ENCODE results near the gene HEMK1. TPM values are rescaled to one million over a fixed set of nuclear protein-coding genes. Genes with fewer than 3 reads are reported as not detected.

The HEMK1 gene
- total RNA-seq, 3 donors from 2014 or later: 19.7 to 29.9 (median 22.6) TPM

GRCh38 chr3:50581459-50581842 is 12.1 kb downstream of the HEMK1 start:
- Histone ChIP-seq H3K4me3 (no peak overlapping the region), H3K36me3 (ENCODE audit: low read depth) (no peaks in the 10 kb centered on the region), H3K4me1 (ENCODE audit: low read depth) (no peaks in the 10 kb centered on the region), H3K9me3 (no peaks in the 10 kb centered on the region)
- DNase-seq: no peak
- no peak for ATAC-seq
- TF ChIP-seq CTCF (IDR thresholded peaks at IDR 0.05): no peak
- intact Hi-C loops (cut with DNase I, micrococcal nuclease): no loop called here

- TF ChIP-seq CTCF (IDR thresholded peaks at IDR 0.05): no peak
- intact Hi-C loops (cut with DNase I, micrococcal nuclease): no loop called here
- ATAC-seq (no peak), DNase-seq (no peak)
- no peaks in the 10 kb centered on the region for H3K9me3 ChIP-seq
- H3K36me3 ChIP-seq (ENCODE audit: low read depth): no peaks in the 10 kb centered on the region
- no peak overlapping the region for H3K4me3 ChIP-seq
- no peaks in the 10 kb centered on the region for H3K4me1 ChIP-seq (ENCODE audit: low read depth)
These were observed 12.8 kb downstream of the HEMK1 start for GRCh38 chr3:50582083-50582482.

- Histone ChIP-seq H3K4me3 (no peak overlapping the region), H3K36me3 (ENCODE audit: low read depth) (no peaks in the 10 kb centered on the region), H3K4me1 (ENCODE audit: low read depth) (no peaks in the 10 kb centered on the region), H3K9me3 (no peaks in the 10 kb centered on the region)
- ATAC-seq (no peak), DNase-seq (no peak)
- no peak for TF ChIP-seq CTCF (IDR thresholded peaks at IDR 0.05)
- intact Hi-C loops (cut with DNase I, micrococcal nuclease): no loop called here
These were observed 14.6 kb downstream of the HEMK1 start for GRCh38 chr3:50583897-50584296.

GRCh38 chr3:50584391-50584790 is 15.1 kb downstream of the HEMK1 start:
- Histone ChIP-seq H3K4me1 (ENCODE audit: low read depth) (no peaks in the 10 kb centered on the region), H3K4me3 (no peak overlapping the region), H3K36me3 (ENCODE audit: low read depth) (no peaks in the 10 kb centered on the region), H3K9me3 (no peaks in the 10 kb centered on the region)
- no peak for ATAC-seq
- TF ChIP-seq CTCF (IDR thresholded peaks at IDR 0.05): no peak
- no peak for DNase-seq
- intact Hi-C loops (cut with DNase I, micrococcal nuclease): no loop called here

- ATAC-seq (no peak), DNase-seq (peak in 1 of 3 donors; percentile 39)
- Histone ChIP-seq H3K4me1 (ENCODE audit: low read depth) (peaks cover 2% of the 10 kb centered on the region), H3K36me3 (ENCODE audit: low read depth) (no peaks in the 10 kb centered on the region), H3K9me3 (no peaks in the 10 kb centered on the region), H3K4me3 (no peak overlapping the region)
- intact Hi-C loops (cut with DNase I, micrococcal nuclease): no loop called here
- TF ChIP-seq CTCF (IDR thresholded peaks at IDR 0.05): no peak
These were observed 16.8 kb downstream of the HEMK1 start for GRCh38 chr3:50585919-50586762.

Data from mucosa of descending colon (tissue), 3 donors.